ENCODE measurements around the gene RELT. TPM values are rescaled to one million over a fixed set of nuclear protein-coding genes. Genes with fewer than 3 reads are reported as not detected.

The RELT gene
- total RNA-seq, 6 donors from 2014 or later: 4.9 to 27.0 (median 19.2) TPM

DNA sequence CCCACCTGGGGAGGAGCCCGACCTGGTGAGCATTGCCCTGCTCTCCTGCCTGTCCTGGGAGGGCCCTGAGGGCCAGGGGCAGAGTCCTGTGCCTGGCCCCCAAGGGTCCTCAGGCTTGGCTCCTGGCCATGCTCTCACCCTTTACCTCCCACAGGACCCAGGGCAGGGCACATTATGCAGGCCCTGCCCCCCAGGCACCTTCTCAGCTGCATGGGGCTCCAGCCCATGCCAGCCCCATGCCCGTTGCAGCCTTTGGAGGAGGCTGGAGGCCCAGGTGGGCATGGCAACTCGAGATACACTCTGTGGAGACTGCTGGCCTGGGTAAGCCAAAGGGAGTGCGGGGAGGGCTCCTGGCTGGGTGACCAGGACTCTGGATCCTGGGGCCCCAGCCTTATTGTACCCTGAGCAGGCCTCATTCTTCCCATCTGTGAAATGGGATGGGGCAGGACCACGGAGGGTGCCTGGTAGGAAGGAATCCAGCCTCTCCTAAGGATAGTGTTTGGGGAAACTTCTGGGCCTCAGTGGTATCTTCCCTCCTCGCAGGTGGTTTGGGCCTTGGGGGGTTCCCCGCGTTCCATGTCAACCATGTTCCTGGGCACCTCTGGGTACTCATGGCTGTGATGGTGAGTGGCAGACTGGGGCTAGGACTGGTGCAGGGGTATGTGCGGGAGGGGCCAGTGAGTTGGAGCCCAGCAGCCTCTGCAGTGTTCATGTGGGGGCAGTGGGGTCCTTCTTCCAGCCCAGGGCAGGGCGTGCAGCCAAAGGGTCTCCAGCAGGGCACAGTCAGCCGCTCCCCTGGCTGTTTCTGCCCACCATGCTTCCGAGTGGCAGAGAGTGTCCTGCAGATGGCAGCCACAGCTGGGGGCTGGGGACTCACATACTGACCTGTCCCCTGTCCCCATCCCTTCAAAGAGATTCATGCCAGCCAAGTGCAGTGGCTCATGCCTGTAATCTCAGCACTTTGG lies 14.7 kb downstream of the RELT start:
- Histone ChIP-seq H3K9me3 (no peaks in the 10 kb centered on the region), H3K27me3 (no peaks in the 10 kb centered on the region), H3K4me1 (peaks cover 8 to 36% (median 26%) of the 10 kb centered on the region in 4 donors), H3K4me3 (no peak overlapping the region), H3K36me3 (peaks cover 0 to 21% (median 9%) of the 10 kb centered on the region in 4 donors), H3K27ac (no peak overlapping the region)
- DNase-seq (no peak), ATAC-seq (ENCODE audit: low FRiP score in 2 of 2) (no peak)
- TF ChIP-seq CTCF (IDR thresholded peaks at IDR 0.05) (no peak), EP300 (IDR thresholded peaks at IDR 0.05) (no peak), POLR2AphosphoS5 (IDR thresholded peaks at IDR 0.05) (no peak), POLR2A (IDR thresholded peaks at IDR 0.05) (no peak)
- WGBS, 2 donors: 96 to 100% methylated on average over 3 to 10 of the region's 12 CpGs

GRCh38 chr11:73391665-73392064 lies 15.5 kb downstream of the RELT start:
- Histone ChIP-seq H3K36me3 (peaks cover 0 to 21% (median 11%) of the 10 kb centered on the region in 4 donors), H3K27me3 (no peaks in the 10 kb centered on the region), H3K4me1 (peaks cover 13 to 28% (median 20%) of the 10 kb centered on the region in 4 donors), H3K27ac (no peak overlapping the region), H3K4me3 (no peak overlapping the region), H3K9me3 (no peaks in the 10 kb centered on the region)
- ATAC-seq (ENCODE audit: low FRiP score in 2 of 2): no peak
- no peak for DNase-seq
- 95 to 97% methylated on average over 9 to 10 of the region's 10 CpGs for WGBS, 2 donors
- TF ChIP-seq POLR2A (IDR thresholded peaks at IDR 0.05) (no peak), POLR2AphosphoS5 (IDR thresholded peaks at IDR 0.05) (no peak), CTCF (IDR thresholded peaks at IDR 0.05) (no peak), EP300 (IDR thresholded peaks at IDR 0.05) (no peak)

GRCh38 chr11:73392108-73393010 lies 16.2 kb downstream of the RELT start:
- DNase-seq: peak in 1 of 2 donors; percentile 73
- H3K27ac ChIP-seq: peak overlapping the region in 1 of 4 donors; percentile 7
- TF ChIP-seq CTCF (IDR thresholded peaks at IDR 0.05): no peak
- no peak for TF ChIP-seq POLR2A (IDR thresholded peaks at IDR 0.05)
- TF ChIP-seq EP300 (IDR thresholded peaks at IDR 0.05): no peak
- H3K27me3 ChIP-seq: no peaks in the 10 kb centered on the region
- no peaks in the 10 kb centered on the region for H3K9me3 ChIP-seq
- peaks cover 0 to 21% (median 11%) of the 10 kb centered on the region in 4 donors for H3K36me3 ChIP-seq
- no peak for ATAC-seq (ENCODE audit: low FRiP score in 2 of 2)
- WGBS, 2 donors: 92 to 94% methylated on average over 15 to 31 of the region's 31 CpGs
- no peak overlapping the region for H3K4me3 ChIP-seq
- H3K4me1 ChIP-seq: peaks cover 13 to 23% (median 19%) of the 10 kb centered on the region in 4 donors

GRCh38 chr11:73393011-73393380 lies 16.8 kb downstream of the RELT start:
- DNase-seq: no peak
- ATAC-seq (ENCODE audit: low FRiP score in 2 of 2): no peak
- Histone ChIP-seq H3K4me3 (no peak overlapping the region), H3K27ac (peak overlapping the region in 1 of 4 donors; percentile 7), H3K9me3 (no peaks in the 10 kb centered on the region), H3K27me3 (no peaks in the 10 kb centered on the region), H3K4me1 (peaks cover 7 to 17% (median 12%) of the 10 kb centered on the region in 4 donors), H3K36me3 (peaks cover 0 to 21% (median 11%) of the 10 kb centered on the region in 4 donors)
- WGBS, 2 donors: 89 to 90% methylated on average over 7 of the region's 7 CpGs
- TF ChIP-seq POLR2A (IDR thresholded peaks at IDR 0.05): no peak
- TF ChIP-seq CTCF (IDR thresholded peaks at IDR 0.05): no peak
- TF ChIP-seq EP300 (IDR thresholded peaks at IDR 0.05): no peak
- TF ChIP-seq POLR2AphosphoS5 (IDR thresholded peaks at IDR 0.05): no peak

All from upper lobe of left lung (tissue), 6 donors.